HG02642 (cell line): ENCODE data around the gene PADI1.

Source experiments
- ATAC-seq: cut with Tn5 transposase; IDR thresholded peaks from one replicate; pipeline ENCODE4 v1.9.1; 2021; ENCODE audit warnings: mild to moderate bottlenecking; ENCODE audit not compliant: unreplicated experiment, poor library complexity

PADI1 gene

DNA sequence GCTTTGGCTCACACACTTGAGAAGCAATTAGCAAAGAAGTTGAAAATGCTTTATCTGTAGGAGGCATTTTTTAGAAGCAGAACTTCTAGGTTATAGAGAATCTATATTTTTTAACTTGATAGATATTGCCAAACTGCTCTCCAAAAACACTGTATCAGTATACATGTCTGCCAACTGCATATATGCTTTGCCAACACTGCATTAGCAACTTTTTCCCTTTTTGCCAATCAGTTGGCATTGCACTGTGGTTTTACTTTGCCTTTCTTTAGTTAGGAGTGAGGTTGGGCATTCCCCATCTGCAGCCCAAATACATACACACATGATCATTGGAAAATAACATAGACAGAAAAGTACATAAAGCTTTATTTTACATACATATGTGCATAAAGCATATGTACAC lies 59.0 kb downstream of the PADI1 start:
- no peak for ATAC-seq

DNA sequence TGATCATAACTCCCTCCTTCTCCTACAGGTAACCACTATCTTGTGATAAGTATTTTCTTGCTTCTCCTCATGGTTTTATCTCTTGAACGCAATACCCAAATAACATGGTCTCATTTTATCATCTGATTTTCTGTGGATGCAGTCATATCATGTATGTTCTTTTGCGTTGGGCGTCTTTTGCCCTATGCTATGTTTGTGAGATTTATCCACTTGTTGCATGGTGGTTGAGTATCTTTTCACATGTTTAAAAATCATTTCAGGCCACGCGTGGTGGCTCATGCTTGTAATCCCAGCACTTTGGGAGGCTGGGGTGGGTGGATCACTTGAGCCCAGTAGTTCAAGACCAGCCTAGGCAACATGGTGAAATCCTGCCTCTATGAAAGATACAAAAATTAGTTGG lies 59.5 kb downstream of the PADI1 start:
- no peak for ATAC-seq

DNA sequence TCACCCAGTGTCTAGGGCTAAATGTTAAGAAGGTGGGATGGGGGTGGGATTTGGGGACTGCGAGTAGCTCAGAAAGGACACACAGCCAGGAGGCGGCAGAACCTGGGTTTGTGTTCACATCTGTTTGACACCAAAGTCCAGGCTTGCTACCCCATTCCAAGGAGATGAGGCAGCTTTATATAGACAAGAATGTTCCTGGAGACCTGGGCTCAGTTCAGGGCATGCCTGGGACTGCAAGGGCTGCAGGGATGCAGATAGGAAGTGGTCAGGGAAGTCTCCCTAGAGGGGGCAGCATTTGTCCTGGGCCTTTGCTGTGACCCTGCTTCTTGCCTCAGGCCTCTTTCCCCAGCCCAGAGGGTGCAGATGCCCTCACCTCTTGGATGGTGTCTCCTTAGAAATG lies 60.2 kb downstream of the PADI1 start:
- ATAC-seq, result no peak

DNA sequence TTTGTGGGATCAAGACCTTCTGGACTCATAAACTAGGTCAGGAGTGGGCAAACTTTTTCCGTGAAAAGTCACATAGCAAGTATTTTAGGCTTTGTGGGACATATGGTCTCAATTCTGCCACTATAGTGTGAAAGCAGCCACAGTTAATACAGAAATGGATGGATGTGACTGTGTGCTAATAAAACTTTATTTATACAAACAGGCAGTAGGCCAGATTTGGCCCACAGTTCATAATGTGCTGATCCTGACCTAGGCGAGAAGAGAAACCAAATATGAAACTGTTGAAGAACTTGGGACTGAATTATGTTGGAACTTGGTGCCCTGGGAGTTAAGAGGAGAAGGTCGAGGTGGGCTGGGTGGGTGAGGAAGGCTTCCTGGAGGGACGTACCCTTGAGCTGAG lies 61.0 kb downstream of the PADI1 start:
- no peak for ATAC-seq

DNA sequence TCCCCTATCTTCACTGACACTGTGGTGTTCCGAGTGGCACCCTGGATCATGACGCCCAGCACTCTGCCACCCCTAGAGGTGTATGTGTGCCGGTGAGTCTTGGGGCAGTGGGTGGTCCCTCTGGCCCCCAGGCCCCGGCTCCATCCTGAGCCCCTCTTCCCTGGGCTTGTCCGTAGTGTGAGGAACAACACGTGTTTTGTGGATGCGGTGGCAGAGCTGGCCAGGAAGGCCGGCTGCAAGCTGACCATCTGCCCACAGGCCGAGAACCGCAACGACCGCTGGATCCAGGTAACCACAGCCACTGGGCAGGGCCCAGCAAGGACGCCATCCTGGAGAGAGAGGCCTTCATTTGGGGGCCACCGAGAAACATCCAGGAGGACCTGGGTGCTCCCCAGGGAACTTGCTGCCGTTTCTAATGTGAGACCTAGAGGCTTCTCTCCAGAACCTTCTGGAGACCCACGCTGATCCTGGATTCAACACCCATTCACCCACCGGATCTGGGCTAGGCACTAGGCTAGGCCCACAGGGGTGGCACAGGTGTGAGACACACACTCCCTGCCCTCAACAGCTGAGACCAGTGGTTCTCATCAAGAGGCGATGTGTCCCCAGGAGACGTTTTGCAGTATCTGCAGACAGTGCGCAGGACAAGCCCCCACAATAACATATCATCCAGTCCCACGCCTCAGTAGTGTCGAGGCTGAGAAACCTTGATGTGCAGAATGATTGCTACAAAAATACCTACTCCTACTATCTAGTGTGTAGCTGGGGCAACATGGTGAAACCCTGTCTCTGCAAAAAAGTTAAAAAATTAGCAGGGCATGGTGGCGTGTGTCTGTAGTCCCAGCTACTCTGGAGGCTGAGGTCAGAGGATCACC lies 66.2 kb downstream of the PADI1 start:
- no peak for ATAC-seq

DNA sequence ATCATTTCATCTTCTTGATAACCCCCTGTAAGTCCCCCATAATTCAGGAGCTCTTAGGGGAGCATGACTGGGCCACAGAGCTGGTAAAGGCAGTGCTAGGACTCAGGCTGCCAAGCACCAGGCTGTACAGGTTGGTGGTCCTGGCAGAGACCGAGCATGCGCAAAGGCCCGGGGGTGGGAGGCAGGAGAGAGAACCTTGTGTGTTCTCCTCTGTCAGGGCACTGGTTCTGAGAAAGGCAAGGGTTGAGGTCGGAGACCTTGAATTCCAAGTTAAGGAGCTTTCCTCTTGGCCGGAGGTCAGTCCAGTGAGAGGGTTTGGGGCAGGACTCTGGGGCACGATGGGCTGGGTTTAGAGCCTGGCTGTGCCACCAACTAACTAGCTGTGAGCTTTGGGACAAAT lies 67.1 kb downstream of the PADI1 start:
- no peak for ATAC-seq

DNA sequence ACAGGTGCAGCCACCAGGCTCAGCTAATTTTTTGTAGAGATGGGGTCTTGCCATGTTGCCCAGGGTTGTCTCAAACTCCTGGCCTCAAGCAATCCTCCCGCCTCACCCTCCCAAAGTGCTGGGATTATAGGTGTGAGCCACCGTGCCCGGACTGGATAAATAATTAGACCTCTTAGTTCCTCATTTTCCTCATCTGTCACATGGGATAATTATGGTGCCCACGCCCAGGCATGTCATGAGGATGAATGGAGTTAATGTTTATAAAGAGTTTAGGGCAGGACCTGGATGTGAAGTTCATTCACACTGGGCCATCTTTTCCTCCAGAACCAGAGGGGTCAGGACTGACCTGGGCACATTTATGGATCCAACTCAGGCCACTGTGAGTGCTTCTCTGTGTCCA lies 67.7 kb downstream of the PADI1 start:
- no peak for ATAC-seq

DNA sequence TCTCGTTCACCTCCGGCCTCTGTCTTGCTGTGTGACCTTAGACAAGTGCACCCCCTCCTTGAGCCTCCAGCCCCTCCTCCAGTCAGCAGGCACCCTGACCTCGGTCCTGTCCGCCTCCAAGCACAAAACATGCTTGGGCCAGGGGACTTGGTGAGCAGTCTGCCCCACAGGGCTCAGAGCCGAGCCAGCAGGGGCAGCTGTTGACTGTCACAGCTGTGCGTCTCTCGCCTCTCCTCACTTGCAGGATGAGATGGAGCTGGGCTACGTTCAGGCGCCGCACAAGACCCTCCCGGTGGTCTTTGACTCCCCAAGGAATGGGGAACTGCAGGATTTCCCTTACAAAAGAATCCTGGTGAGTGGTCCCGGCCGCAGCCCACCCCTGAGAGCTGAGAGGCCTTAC lies 68.2 kb downstream of the PADI1 start:
- ATAC-seq, result no peak

DNA sequence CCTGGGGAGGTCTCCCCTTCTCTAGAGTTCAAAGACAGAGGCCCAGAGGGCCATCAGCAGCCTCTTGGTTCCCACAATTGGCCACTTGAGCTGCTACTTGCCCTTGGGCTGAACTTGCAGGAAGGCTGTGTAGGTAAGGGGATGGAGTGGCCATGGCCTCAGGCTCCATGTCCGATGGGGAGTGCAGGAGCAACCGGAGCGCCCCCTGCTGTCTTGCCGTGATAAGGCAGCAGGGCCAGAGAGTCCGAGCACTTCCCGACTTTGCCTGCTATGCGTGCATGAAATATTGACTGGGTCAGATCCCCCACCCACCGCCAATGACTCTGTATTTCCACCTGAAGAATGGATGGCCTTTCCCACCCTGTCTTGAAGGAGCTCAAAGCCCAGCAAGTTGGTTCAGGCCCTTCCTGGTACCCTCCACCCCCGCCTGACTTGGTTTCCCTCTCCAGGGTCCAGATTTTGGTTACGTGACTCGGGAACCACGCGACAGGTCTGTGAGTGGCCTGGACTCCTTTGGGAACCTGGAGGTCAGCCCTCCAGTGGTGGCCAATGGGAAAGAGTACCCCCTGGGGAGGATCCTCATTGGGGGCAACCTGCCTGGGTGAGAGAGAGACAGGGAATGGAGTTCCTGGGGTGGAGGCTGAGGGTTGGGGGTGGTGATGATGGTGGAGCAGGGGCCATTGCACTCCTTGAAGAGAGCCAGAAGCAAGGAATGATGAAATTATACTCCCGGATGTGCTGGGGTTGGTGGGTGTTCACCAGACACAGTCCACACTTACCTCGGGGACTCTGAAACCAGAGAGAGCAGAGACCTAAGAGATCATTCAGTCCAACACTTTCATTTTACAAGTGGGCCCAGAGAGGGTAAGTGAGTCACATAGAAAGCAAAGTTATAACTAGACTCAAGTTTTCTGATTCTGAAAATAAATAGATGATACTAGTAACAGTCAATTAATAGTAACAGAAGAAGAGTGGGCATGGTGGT lies 69.5 kb downstream of the PADI1 start:
- no peak for ATAC-seq

DNA sequence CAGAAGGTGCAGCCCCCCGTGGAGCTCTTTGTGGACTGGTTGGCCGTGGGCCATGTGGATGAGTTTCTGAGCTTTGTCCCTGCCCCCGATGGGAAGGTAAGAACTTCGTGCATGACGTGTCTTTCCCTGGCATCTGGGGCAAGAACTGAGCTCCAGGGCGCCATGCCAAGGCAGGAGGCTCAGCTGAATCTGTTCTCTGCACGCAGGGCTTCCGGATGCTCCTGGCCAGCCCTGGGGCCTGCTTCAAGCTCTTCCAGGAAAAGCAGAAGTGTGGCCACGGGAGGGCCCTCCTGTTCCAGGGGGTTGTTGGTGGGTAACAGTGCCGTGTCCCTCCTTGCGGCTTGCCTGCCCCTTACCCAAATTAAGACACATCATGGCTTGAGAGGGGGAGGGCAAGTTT lies 71.6 kb downstream of the PADI1 start:
- ATAC-seq, result no peak

DNA sequence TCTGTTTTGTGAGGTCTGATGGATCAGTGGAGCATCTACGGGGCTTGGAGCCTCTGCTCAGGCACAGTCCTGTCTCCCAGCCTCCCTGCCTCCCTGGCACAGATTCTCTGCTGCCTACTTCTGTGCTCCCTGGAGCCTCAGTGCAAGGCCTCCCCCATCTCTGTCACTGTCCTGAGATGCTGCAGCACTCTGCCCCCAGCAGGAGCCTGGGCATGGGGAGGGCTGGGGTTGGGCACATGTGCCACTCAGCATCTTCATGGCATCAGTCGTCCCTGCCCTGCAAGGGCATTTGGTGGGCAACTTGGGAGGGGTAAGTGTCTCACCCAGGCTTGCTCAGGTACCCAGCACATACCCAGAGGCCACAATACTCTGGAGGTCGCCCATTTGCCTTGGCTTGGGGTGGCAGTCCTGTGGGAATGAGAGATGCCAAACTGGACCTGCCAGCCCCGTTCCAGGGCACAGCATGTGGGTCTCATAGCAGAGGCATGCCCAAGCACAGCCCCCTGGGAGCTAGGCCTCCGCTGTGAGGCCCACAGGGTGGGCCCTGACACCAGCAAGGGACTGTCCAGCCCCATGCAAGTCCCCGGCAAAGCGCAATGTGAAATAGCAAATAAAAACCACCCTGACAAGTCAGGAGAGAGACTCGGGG lies 72.7 kb downstream of the PADI1 start:
- ATAC-seq, result no peak

DNA sequence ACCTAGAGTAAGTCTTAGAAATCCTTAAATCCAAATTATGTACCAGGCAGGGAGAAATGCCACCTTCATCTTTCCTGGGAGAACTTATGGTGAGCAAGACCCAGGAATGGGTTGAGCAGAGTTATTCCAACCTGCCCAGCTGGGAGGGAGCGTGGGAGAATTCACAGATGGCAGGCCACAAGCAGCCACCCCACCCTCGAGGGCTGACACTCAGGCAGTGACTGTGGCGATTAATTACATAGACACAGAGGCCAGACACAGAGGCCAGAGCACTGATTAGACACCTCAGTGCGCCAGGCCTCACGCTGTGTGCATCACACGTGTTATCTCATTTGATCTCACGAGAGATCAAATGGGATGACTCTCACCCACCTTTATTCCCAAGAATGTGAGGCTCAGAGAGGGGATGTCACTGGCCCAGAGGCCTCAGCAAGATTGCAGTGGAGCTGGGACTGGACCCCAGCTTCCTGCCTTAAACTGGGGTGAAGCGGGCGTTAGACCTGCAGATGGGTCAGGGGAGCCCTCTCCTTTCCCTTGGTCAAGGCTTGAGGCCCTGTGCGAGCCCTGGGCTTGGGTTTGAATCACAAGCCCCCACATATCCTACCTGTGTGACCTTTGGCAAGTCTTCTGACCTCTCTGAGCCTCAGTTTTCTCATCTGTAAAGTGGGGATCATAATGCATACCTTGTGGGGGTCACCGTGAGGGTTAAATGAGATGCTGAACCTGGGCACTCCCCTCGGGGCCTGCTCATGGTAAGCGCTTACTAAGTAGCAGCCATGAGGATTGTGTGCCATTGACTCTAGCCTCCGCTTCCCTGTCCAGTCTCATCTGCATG lies 74.3 kb downstream of the PADI1 start:
- ATAC-seq, result no peak

DNA sequence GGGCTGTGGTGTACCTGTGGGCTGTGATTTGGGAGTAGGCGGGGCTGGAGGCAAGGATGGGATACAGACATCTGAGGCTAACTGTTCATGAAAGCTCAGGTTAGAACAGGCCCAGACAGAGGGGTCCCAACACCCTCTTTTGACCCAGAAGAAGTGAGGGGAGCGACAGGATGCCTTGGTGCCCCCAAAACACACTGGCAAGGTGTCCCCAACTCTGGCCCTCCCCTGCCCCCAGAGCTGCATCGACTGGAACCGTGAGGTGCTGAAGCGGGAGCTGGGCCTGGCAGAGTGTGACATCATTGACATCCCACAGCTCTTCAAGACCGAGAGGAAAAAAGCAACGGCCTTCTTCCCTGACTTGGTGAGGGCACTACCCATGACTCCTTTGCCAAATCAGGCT lies 75.5 kb downstream of the PADI1 start:
- ATAC-seq, result no peak

DNA sequence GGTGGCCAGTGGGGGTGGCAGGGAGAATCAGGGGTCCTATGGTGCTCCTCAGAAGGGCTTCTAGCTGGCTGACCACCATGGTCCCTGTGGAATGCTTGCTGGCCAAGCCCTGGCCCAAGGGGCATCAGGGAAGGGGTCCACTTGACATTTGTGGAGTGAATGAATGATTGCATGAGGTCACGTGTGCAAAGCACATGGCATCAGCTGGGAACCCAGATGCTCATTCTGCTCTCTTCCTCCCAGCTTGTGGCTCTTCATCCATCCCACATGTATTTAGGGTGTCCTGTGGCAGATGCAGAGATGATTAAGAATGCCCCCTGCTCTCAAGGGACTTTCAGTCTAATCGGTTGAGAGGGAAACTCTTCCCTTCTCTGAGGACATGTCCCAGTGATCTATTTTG lies 76.0 kb downstream of the PADI1 start:
- ATAC-seq, result no peak

DNA sequence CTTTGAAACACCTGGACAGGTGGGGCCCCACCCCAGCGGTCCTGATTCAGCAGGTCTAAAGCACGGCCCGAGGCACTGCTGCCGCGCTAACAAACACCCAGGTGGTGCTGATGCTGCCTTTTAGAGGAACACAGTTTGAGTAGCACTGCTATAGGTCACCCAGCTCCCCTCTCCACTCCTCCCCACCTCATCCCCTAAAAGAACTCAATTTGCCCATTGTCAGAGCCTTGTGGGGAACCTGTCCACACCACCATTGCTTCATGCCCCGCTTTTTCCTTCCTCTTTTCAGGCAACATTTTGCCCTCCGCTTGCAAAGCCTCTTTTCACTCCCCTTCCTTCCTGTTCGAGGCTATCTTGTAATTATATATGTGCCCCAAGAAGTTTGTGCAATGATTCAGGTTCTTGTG lies 76.8 kb downstream of the PADI1 start:
- no peak for ATAC-seq

DNA sequence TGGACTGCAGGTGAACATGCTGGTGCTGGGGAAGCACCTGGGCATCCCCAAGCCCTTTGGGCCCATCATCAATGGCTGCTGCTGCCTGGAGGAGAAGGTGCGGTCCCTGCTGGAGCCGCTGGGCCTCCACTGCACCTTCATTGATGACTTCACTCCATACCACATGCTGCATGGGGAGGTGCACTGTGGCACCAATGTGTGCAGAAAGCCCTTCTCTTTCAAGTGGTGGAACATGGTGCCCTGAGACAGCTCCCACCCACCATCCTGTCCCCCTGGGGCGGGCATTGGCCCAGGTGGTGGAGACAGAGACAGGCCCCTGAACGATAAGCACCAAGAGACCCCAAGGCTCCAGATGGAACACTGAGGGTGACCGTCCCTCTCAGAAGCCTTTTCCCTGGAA lies 77.9 kb downstream of the PADI1 start:
- ATAC-seq, result no peak

DNA sequence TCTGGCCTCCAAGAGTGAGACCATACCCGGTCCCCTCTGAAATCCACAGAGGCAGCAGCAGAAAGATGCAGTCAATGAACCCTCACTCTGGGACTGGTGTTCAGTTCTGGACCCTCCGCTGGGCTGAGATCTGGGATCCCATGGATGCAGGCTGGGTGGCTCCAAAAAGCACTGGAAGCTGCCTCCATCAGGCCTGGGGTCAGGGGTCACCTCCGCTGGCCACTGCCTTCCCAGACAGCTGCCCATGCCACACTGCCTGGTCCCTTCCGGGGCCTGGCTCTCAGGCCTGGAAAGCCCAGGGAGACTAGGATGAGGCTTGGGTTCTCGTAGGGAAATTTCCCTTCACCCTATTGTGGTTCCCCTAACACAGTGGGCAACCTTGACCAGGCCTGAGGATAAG lies 81.7 kb downstream of the PADI1 start:
- no peak for ATAC-seq

DNA sequence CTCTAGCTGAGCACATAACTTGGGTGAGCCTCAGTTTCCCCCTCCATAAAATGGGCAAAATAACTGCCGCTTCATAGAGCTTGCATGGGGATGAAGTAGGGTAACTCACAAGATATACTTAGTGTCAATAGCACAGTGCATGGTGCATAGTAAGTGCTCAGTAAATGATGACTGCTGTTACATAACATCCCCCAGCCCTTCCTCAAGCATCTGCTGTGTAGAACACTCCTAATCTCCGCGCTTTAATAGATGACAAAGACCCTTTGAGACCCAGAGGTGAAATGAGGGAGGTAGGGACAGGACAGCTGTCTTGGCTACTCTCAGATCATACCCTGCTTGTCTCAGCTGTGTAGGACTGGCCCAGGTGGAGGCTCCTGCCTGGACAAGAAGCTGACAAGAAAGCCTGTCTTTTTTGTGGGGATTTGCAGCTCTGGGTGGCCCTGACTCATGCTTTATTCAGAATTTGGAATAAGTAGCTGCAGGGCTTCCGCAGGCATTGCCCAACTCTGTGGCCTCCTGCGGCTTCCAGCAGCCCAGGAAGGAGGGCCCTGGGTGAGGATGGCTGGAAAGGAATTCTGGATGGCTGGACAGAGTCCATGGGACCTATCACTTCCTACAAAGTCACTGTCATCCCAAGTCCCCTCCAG lies 82.3 kb downstream of the PADI1 start:
- no peak for ATAC-seq

DNA sequence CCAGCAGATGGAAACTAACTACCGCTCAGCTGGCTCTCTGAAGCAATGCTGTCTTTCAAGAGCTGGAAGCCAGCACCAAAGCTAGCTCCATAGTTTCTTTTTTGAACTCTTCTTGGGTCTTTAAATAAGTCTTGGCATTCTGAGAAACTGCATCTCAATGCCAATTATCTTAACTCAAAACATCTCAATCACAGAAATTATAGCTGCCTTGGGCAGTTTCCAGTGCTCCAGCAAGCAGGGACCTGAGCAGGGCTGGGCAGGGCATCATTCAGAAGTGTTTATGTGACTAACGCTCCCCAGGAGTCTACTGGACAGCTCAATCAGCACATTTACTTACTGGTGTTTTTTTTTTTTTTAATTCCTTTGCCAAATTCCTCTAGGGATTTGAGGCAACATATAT lies 84.8 kb downstream of the PADI1 start:
- no peak for ATAC-seq

DNA sequence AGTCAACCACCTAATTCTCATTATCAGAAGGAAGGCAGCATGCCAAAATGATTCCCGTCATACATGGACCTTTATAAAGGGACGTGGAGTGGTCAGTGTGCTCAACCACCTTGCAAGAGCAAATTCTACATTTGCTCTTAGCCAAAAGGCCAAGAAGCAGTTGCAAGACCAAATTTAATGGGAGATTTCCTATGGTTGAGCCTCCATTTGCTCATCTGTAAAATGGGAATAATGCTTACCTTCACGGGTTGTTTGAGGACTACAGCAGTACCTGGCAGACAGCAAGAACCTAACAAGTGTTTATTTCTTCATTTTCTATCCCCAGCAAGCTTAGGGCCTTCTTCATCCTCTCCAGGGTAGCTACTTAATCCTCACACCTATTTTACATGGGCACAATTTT lies 85.6 kb downstream of the PADI1 start:
- ATAC-seq, result no peak
